Gastroesophageal sphincter (tissue), 3 donors: ENCODE results near the gene DGAT2.

Experiments
- CTCF ChIP-seq, 4 experiments: fragments of 200-600 bp in 2 of 4; fragments of 450-650 bp in 2 of 4; sonication (generic) in 1 of 4; IDR thresholded peaks; one replicate each; pipeline ENCODE4 v1.5.1; 2017 to 2019; ENCODE audit warnings: antibody characterized with exemption in 4 of 4, mild to moderate bottlenecking in 2 of 4, moderate library complexity in 2 of 4
- EP300 ChIP-seq: sonication (generic); formaldehyde crosslinking; IDR thresholded peaks from one replicate; pipeline ENCODE4 v1.6.1; 2017; ENCODE audit warnings: antibody characterized with exemption, mild to moderate bottlenecking
- POLR2A ChIP-seq, 2 donors: fragments of 450-650 bp; IDR thresholded peaks; one replicate each; pipeline ENCODE4 v1.6.1; 2017; ENCODE audit warnings: antibody characterized with exemption in 2 of 2, mild to moderate bottlenecking in 2 of 2, moderate library complexity in 1 of 2
- POLR2AphosphoS5 ChIP-seq: sonication (generic); formaldehyde crosslinking; IDR thresholded peaks from one replicate; pipeline ENCODE4 v1.6.1; 2017; ENCODE audit warnings: antibody characterized with exemption

- no peak for TF ChIP-seq EP300
- no peak for TF ChIP-seq POLR2A (IDR thresholded peaks at IDR 0.05)
- TF ChIP-seq CTCF (IDR thresholded peaks at IDR 0.05), result no peak
- TF ChIP-seq POLR2AphosphoS5, result no peak
Measured at GRCh38 chr11:75760710-75761493, 7.7 kb upstream of the DGAT2 start.
